Amniotic stem cell (primary cell): ENCODE data around the gene PAGR1.
"Not testable (repeated sequence)": the region's sequence is repeated elsewhere in the genome, so short reads cannot be mapped to it uniquely, and the experiment has no call there.

ENCODE experiments used
- DNase-seq: peaks from one replicate; lab custom pipeline; 2025; lab: John Stamatoyannopoulos, UW

The PAGR1 gene

GRCh38 chr16:29815793-29816693 lies at the start of gene PAGR1:
Gene PAGR1 (plus strand): TSS chr16:29816152. CDS start chr16:29816526, 374 bp downstream.
- peak; percentile 98 for DNase-seq

- DNase-seq: no peak
Observed at GRCh38 chr16:29766571-29766970, 49.4 kb upstream of the PAGR1 start.

- DNase-seq: no peak
Observed at GRCh38 chr16:29767062-29767461, 48.9 kb upstream of the PAGR1 start.

DNA sequence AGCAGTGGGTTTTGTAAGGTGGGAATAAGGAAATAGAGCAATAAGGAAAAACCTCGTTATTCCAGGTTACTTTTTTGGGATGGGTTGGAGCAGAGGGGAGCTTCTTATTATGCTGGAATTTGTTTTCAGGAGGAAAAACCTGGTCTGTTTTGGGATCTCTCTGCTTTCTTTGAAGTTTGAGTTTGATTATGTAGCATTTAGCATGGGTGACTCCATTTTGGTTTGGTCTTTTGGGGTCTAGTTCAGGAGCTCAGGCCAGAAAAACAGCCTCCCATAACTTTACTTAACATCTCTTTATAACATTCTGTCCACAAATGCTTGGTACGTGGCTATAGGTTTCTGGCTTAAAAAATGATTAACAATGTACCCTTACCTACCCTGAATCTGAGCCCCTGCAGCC lies 46.4 kb upstream of the PAGR1 start:
- no peak for DNase-seq

DNA sequence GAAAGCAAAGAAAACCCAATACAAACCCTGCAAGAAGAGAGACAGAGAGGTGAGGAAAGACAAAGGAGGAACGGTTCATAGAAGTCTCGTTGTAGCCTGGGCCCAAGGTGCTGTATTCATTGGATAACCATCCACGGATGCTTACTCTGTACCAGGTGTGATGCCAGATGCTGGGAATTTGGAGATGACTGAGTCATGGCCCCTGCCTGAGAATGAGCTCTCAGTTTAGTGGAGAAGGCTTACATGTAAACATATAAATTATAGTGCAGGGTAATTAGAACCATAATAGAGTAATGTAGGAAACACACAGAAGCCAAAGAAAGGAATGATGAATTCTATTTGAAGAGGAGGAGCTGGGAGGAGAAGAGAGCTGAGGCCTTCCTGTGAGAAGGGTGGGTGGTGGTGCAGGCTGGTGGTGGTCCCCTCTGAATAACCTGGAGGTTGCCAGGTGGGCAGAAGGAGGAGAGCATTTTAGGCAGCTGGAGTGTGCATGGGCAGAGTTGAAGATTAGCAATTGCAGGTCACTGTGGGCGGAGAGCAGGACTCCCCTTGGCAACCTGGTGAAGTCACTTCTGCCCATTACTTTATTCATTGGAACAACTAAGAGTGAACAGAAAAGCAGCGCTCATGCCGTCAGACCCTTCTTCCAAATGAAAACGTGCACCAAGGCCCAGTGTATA lies 45.6 kb upstream of the PAGR1 start:
- DNase-seq: no peak

DNA sequence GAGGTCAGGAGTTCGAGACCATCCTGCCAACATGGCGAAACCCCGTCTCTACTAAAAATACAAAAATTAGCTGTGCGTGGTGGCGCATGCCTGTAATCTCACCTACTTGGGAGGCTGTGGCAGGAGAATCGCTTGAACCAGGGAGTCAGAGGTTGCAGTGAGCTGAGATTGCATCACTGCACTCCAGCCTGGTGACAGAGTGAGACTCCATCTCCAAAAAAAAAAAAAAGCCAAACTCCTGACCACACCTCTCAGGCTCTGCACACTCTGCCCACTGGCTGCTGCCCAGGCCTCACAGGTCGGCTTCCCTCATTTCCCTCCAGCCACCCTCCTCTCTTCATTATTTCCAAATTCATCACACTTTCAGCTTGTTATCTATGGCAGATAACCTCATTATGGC lies 43.6 kb upstream of the PAGR1 start:
- not testable (repeated sequence) for DNase-seq

DNA sequence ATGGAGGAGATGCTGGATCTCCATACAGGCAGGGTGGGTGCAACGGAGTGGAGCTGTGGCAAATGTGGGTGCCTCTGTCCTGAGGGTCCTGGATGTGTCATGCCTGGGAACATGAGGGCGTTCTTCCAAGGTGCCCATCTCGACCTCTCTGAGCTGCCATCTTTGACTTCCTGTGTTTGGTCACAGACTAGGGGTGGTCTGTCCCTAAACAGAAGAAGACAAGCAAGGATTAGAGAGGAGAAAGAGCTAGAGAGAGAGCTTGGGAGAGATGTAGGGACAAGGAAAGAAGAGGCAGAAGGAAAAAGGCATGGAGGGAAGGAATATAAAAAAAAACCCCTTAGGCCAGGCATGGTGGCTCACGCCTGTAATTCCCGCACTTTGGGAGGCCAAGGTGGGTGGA lies 41.2 kb upstream of the PAGR1 start:
- no peak for DNase-seq

GRCh38 chr16:29775742-29776408 lies 40.1 kb upstream of the PAGR1 start:
- peak; percentile 10 for DNase-seq

DNA sequence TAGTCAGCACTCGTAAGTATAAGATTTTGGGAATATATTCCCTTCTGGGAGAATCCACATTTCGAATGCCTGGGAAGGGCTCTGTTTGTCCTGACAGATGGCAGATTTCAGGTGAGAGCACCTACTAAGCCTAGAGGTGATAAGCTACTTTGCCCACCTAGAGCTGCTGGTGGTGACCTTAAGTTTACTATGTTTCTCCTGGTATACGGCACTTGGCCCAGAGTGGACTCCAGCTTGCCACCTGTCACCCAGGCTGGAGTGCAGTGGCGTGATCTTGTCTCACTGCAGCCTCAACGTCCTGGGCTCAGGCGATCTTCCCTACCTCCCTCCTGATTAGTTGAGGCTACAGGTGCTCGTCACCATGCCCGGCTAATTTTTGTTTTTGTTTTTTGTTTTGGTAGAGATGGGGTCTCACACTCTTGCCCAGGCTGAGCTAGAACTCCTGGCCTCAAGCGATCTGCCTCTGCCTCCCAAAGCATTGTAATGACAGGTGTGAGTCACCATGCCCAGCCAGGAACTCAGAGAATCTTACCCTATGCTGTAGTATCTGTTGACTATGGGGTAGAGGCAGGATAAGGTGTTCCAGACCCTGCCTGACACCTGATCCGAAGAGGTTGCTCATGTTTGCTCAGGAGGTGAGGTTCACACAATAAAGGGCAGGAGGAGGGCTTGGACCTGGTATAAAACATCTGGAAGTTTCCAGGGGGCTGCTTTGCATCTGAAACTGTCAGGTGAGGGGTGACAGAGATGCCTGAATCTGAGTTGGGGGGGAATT lies 38.2 kb upstream of the PAGR1 start, which contains the start of gene ZG16:
ZG16 (plus strand) TSS at position 681 of the 775 bp plus-strand sequence. CDS start 1,011 bp downstream, outside the sequence.
- DNase-seq: no peak

GRCh38 chr16:29779474-29779873 lies 36.5 kb upstream of the PAGR1 start:
- no peak for DNase-seq

DNA sequence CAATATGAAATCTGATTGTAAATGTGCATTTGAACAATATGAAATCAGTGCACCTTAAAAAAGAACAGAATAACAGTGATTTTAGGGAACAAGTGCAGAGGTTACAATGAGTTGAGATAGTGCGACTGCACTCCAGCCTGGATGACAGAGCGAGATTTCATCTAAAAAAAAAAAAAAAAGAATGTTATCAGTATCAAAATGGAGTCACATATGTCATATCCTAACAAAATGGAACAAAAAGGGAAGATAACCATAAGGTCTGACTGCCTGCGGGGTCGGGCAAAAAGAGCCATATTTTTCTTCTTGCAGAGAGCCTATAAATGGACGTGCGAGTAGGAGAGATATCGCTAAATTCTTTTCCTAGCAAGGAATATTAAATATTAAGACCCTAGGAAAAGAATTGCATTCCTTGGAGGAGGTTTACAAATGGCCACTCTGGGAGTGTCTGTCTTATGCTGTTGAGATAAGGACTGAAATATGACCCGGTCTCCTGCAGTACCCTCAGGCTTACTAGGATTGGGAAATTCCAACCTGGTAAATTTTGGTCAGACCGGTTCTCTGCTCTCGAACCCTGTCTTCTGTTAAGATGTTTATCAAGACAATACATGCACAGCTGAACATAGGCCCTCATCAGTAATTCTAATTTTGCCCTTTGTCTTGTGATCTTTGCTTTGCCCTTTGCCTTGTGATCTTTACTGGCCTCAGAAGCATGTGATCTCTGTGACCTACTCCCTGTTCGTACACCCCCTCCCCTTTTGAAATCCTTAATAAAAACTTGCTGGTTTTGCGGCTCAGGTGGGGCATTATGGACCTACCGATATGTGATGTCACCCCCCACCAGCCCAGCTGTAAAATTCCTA lies 32.6 kb upstream of the PAGR1 start:
- DNase-seq: not testable (repeated sequence)

GRCh38 chr16:29784157-29784556 lies 31.8 kb upstream of the PAGR1 start:
- no peak for DNase-seq

DNA sequence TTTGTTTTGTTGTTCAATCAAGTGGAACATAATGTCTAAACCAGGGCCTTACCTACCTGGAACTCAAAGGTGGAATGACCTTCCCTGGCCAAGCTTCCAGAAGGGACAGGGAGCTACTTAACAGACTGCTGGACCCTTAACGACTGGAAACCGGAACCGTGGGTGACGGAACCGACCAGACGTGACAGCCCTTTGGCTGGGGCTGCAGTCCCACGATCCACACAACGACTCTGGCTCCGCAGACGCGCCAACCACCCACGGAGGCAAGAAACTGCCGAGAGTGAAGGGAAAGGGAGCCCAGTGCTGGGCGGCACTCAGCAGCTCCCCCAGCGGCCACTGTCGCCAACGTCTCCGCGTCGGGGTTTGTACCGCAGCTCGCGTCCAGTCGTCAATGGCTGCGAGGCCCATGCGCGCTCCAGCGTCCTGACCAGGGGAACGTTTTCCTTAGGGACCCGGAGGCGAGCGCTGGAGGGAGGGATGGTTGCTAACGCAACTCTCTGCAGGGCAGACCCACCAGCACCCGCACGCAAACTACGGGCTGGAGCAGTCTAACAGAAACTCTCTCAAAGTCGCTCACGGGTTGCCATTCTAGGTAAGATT lies 31.0 kb upstream of the PAGR1 start:
- peak; percentile 12 for DNase-seq

- DNase-seq: not testable (repeated sequence)
Observed at GRCh38 chr16:29787155-29787554, 28.8 kb upstream of the PAGR1 start.

- no peak for DNase-seq
Observed at GRCh38 chr16:29789775-29790182, 26.2 kb upstream of the PAGR1 start.

DNA sequence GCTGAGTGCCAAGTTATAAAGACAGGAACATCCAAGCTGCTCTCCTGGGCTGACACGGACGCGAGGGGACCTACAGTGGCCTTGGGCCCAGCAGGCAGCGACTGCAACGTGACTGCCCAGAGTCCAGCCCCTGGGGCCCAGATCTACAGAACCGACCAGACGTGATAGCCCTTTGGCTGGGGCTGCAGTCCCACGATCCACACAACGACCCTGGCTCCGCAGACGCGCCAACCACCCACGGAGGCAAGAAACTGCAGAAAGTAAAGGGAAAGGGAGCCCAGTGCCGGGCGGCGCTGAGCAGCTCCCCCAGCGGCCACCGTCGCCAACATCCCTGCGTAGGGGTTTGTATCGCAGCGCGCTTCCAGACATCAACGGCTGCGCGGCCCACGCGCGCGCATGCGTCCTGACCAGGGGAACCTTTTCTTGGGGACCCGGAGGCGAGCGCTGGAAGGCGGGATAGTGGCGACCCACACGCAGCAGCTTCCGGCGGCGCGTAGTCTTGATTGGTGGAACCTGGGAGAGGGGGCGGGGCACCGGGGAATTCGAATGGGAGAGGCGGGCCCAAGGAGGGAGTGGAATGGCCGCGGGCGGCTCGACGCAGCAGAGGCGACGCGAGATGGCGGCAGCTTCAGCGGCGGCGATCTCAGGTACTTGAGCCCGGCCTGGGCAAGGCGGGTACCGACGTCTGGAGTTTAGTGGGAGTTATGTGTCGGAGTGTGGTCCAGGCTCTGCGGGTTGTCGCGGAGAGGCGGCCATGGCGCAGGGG lies 25.6 kb upstream of the PAGR1 start, which contains the start of gene KIF22:
KIF22 (plus strand) TSS at position 569 of the 766 bp plus-strand sequence; CDS start at position 578, 9 bp downstream.
- DNase-seq: peak; percentile 98

DNA sequence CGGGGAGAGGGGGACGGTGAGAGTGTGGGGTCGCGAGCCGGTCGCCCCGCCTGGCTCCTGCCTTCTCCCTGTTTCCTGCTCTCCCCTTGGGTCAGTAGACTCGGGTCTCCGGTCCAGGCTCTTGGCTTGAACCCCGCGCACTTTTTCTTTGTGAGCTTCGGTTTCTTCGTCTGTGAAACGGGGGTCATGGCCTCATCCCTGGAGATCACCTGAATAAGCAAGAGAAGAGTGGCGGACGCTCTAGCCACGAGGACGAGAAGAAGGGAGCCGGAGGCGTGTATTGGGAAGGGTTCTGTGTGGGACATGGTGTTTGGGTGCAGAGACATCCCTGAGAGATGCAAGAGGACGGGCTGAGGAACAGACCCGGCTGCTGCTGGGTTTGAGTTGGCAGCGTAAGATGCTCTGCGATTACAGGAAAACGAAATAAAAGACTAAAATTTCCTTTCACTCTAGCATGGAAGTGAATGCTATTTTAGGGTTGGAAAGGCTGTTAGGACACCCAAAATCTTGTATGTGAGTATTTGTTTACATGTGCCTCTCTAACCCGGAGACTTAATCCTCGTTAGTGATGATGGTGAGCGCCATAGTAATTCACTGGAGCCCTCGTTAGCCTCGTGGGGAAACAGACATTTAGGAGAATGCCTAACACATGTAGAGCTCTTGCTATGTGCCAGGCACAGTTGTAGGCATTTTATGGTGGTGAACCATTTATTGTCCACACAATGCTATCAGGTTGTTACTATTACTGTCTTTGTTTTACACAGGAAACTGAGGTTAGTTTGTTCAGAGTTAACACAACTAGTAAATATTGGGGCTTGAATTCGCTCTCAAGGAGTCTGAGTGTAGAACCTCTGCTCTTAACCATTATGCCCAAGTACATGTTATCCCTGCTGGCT lies 24.8 kb upstream of the PAGR1 start:
- DNase-seq: no peak
